Erythroblast (primary cell): ENCODE data around the gene P2RY8.
"Not testable (repeated sequence)": the region's sequence is repeated elsewhere in the genome, so short reads cannot be mapped to it uniquely, and the experiment has no call there.

Experiments
- DNase-seq, 2 experiments: peaks; one replicate each; lab custom pipeline; 2025; lab: John Stamatoyannopoulos, UW
- GATA1 ChIP-seq: IDR thresholded peaks from 2 replicates; pipeline ENCODE4 v1.6.1; 2011; ENCODE audit warnings: low read depth, mild to moderate bottlenecking, control low read depth, low read length, moderate library complexity
- POLR2A ChIP-seq: IDR thresholded peaks from 2 replicates; pipeline ENCODE4 v1.6.1; 2011; ENCODE audit warnings: mild to moderate bottlenecking, low read length

P2RY8 gene

GRCh38 chrX:1435241-1435895 is 101.6 kb downstream of the P2RY8 start:
- no peak for DNase-seq
- TF ChIP-seq GATA1 = no peak
- TF ChIP-seq POLR2A = no peak

DNA sequence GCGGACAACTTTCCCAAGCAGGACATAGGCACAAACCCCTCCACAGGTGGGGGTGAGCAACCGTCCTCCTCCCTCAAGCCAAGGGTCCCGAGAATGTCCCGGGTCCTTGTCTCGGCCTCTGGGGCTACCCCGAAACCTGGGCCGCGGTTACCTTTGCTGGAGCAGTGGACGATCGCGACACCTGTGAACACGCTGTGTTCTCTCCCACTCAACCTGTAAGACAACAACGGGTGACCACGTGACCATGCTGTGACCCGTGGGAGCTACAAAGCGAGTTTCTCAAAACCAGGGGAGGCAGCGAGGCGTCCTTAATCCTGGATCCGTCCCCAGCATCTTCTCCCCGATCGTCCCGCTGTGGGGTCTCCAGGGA is 102.1 kb downstream of the P2RY8 start:
- TF ChIP-seq POLR2A (no peak), GATA1 (no peak)
- DNase-seq = no peak

- TF ChIP-seq POLR2A (no peak), GATA1 (no peak)
- no peak for DNase-seq
Observed at GRCh38 chrX:1433646-1434357, 103.2 kb downstream of the P2RY8 start.

GRCh38 chrX:1430451-1430850 is 106.5 kb downstream of the P2RY8 start:
- DNase-seq = no peak
- TF ChIP-seq GATA1 = no peak
- no peak for TF ChIP-seq POLR2A

- no peak for DNase-seq
- TF ChIP-seq GATA1 (no peak), POLR2A (no peak)
Observed at GRCh38 chrX:1427756-1428155, 109.2 kb downstream of the P2RY8 start.

- not testable (repeated sequence) for DNase-seq
Observed at GRCh38 chrX:1426321-1426720, 110.7 kb downstream of the P2RY8 start.

DNA sequence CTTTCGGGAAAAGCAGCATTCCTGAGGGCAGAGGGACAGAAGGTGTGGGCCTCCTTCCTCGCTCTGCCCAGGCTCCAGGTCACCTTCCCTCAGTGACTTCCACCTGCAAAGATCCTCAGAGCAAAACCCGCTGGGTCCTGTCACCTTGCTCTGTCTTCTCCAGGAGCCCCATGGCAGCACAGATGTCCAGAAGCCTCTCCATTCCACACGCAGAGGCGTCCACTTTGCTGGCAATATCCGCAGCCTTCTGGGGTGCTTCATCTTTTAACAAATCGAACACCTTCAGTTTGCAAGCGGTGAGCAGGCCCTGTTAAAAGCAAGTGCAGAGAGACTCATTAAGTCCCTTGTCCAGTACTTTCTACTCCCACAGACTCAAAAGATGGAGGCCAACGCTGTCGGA is 111.6 kb downstream of the P2RY8 start:
- no peak for DNase-seq
- no peak for TF ChIP-seq POLR2A
- no peak for TF ChIP-seq GATA1

DNA sequence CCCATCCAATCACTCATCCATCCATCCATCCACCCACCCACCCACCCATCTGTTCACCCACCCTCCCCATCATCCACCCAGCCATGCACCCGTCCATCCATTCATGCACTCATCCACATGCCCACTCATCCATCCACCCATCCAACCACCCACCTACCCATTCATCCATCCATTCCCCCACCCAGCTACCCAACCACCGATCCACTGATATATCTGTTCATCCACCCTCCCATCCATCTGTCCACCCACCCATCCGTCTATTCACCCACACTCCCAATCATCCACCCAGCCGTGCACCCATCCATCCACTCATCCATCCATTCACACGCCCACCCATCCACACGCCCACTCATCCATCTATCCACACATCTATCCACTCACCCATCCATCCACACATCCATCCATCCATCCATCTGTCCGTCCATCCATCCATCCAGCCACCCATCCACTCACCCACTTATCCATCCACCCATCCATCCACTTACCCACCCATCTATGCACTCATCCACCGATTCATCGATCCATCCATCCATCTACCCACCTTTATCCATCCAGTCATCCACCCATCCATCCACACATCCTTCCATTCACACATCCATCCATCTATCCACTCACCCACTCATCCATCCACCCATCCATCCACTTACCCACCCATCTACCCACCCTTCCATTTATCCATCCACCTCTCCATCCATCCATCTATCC is 112.7 kb downstream of the P2RY8 start:
- TF ChIP-seq GATA1 = no peak
- peak; percentile 8 for TF ChIP-seq POLR2A

GRCh38 chrX:1423215-1423614 is 113.8 kb downstream of the P2RY8 start:
- no peak for DNase-seq
- TF ChIP-seq GATA1 = no peak
- no peak for TF ChIP-seq POLR2A

More for the DNA sequence above, 112.7 kb downstream of the P2RY8 start:
- DNase-seq = no peak

GRCh38 chrX:1422135-1422465 is 114.9 kb downstream of the P2RY8 start:
- TF ChIP-seq GATA1 = no peak
- no peak for TF ChIP-seq POLR2A
- DNase-seq = no peak

DNA sequence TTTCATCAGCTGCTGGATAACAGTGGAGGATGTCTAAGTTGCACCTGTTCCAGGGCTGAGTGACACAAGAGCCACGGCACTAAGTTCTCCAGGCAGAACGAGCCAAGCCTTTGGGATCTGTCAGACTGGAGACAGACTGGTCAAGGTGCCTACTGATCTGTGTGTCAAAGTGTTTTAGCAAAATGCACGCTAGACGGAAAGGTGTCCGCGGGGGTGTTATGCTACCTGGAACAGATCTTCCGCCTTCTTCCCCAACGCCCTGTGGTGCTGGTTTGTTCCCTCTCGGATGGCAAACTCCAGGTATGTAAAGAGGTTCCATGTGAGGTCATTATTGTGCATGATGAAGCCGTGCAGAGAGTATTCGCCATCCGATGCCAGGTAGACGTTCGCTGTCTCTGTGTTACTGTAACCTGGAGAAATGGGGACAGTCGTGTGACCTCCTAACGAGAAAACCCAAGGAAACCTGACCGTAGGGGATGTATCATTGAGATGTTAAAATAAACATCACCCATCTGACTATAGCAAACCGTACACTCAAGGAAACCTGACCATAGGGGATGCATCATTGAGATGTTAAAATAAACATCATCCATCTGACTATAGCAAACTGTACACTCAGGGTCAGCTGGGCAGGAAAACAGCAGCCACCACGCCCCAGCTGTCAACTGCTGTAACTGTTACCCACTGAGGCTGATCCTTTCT is 115.4 kb downstream of the P2RY8 start:
- DNase-seq = no peak
- TF ChIP-seq GATA1 = no peak
- TF ChIP-seq POLR2A = no peak

GRCh38 chrX:1420371-1420770 is 116.6 kb downstream of the P2RY8 start:
- DNase-seq = no peak
- TF ChIP-seq POLR2A = peak; percentile 41
- no peak for TF ChIP-seq GATA1

DNA sequence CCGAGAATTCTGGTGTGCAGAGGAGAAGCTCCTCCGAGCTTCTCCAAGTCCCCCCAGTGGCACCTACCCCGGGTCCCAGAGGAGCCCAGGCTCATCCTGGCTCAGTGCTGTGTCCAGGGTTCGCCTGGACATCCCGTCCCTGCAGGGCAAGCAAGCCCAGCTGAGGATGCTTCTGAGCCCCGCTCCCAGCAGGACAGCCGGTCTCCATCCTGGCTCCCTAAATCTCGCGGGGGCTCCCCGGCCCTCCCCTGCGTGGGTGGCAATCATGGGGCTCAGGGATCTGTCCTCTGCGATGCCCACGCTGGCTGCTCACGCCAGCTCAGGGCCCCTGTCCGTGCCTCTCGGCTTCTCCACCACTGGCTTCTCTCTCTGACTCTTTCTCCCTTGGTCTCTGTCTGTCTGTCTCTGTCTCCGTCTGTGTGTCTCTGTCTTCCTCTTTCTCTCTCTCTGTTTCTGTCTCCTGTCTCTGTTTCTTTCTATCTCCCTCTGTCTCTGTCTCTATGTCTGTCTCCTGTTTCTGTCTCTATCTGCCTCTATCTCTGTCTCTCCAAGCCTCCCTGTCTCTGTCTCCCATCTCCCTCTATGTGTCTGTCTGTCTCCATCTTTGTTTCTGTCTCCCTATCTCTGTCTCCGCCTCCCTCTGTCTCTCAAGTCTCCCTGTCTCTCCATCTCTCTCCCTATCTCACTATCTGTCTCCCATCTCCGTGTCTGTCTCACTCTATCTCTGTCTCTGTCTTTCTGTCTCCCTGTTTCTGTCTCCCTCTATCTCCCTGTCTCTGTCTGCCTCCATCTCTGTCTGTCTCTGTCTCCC is 117.2 kb downstream of the P2RY8 start:
- TF ChIP-seq GATA1 (no peak), POLR2A (no peak)
- no peak for DNase-seq
